Measurements from ENCODE around the gene GMPPB.

Gene GMPPB

DNA sequence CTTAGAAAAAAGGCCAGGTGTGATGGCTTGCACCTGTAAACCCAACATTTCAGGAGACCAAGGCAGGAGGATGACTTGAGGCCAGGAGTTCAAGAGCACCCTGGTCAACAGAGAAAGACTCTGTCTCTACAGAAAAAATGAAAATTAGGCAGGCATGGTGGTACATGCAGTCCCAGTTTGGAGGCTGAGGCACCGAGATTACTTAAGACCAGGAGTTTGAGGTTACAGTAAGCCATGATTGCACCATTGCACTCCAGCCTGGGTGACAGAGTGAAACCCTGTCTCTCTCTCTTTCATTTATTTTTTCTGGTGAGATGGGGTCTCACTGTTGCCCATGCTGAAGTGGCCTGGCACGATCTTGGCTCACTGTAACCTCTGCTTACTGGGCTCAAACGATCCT, 37.9 kb upstream of the GMPPB start:
- no peak overlapping the region for H3K4me3 ChIP-seq (ENCODE audit: low read length)
- no peaks in the 10 kb centered on the region for H3K27me3 ChIP-seq (ENCODE audit: control insufficient read depth, low read length)
- no peak overlapping the region for H3K27ac ChIP-seq (ENCODE audit: low read depth, low read length)
- H3K4me2 ChIP-seq (ENCODE audit: low read length): no peak overlapping the region
- no peaks in the 10 kb centered on the region for H3K9me2 ChIP-seq (replicated peaks; ENCODE audit: control insufficient read depth, low read length)
- TF ChIP-seq EZH2phosphoT487 (IDR thresholded peaks at IDR 0.05; ENCODE audit: borderline replicate concordance, low read length): no peak
- TF ChIP-seq, protein P1, sequence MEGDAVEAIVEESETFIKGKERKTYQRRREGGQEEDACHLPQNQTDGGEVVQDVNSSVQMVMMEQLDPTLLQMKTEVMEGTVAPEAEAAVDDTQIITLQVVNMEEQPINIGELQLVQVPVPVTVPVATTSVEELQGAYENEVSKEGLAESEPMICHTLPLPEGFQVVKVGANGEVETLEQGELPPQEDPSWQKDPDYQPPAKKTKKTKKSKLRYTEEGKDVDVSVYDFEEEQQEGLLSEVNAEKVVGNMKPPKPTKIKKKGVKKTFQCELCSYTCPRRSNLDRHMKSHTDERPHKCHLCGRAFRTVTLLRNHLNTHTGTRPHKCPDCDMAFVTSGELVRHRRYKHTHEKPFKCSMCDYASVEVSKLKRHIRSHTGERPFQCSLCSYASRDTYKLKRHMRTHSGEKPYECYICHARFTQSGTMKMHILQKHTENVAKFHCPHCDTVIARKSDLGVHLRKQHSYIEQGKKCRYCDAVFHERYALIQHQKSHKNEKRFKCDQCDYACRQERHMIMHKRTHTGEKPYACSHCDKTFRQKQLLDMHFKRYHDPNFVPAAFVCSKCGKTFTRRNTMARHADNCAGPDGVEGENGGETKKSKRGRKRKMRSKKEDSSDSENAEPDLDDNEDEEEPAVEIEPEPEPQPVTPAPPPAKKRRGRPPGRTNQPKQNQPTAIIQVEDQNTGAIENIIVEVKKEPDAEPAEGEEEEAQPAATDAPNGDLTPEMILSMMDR (IDR thresholded peaks at IDR 0.05; ENCODE audit: low read depth, low read length, poor library complexity, severe bottlenecking): no peak
- no peaks in the 10 kb centered on the region for H3K9me3 ChIP-seq (ENCODE audit: control insufficient read depth, insufficient read depth, low read length)
- H4K20me1 ChIP-seq (ENCODE audit: control insufficient read depth, insufficient read depth, low read depth, low read length): no peaks in the 10 kb centered on the region
- no peaks in the 10 kb centered on the region for H3K4me1 ChIP-seq (ENCODE audit: control insufficient read depth, low read length)
- H3K79me2 ChIP-seq (ENCODE audit: control insufficient read depth, low read length): peaks cover 81% of the 10 kb centered on the region
- 0 out of 2 replicates have a peak, but pooled peaks cover 2% of the 10 kb centered on the region for H3F3A ChIP-seq (ENCODE audit: control insufficient read depth, insufficient read depth)
- H3K36me3 ChIP-seq (ENCODE audit: control insufficient read depth, low read length): no peaks in the 10 kb centered on the region; the same call in 1 of the 2 replicates

DNA sequence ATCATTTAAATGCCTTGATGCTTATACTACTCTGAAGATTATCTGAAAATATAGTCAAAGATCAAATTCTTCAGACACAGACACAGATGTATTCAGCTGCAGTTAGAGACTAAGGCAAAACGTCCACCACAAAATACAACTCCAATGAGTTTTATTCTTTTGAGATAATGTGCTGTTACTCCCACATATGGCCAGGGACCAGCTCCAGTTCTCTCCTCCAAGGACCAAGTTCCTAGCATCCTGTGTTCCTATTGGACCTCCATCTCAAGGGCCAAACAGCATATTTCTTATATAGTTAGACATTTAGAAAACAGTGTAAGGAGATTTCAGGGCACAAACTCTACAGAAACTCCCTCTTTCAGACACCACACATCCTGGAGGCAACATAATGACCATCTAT, 35.5 kb upstream of the GMPPB start:
- H3K27ac ChIP-seq (ENCODE audit: low read depth, low read length): no peak overlapping the region
- TF ChIP-seq EZH2phosphoT487 (IDR thresholded peaks at IDR 0.05; ENCODE audit: borderline replicate concordance, low read length): no peak
- TF ChIP-seq, protein P1 (IDR thresholded peaks at IDR 0.05; ENCODE audit: low read depth, low read length, poor library complexity, severe bottlenecking): no peak
- H3K27me3 ChIP-seq (ENCODE audit: control insufficient read depth, low read length): no peaks in the 10 kb centered on the region
- H3K9me2 ChIP-seq (replicated peaks; ENCODE audit: control insufficient read depth, low read length): no peaks in the 10 kb centered on the region
- no peak overlapping the region for H3K4me3 ChIP-seq (ENCODE audit: low read length)
- H4K20me1 ChIP-seq (ENCODE audit: control insufficient read depth, insufficient read depth, low read depth, low read length): no peaks in the 10 kb centered on the region
- no peaks in the 10 kb centered on the region for H3K9me3 ChIP-seq (ENCODE audit: control insufficient read depth, insufficient read depth, low read length)
- no peaks in the 10 kb centered on the region for H3K4me1 ChIP-seq (ENCODE audit: control insufficient read depth, low read length)
- H3K36me3 ChIP-seq (ENCODE audit: control insufficient read depth, low read length): no peaks in the 10 kb centered on the region; the same call in 1 of the 2 replicates
- peaks cover 83% of the 10 kb centered on the region for H3K79me2 ChIP-seq (ENCODE audit: control insufficient read depth, low read length)
- 0 out of 2 replicates have a peak, but pooled peaks cover 2% of the 10 kb centered on the region for H3F3A ChIP-seq (ENCODE audit: control insufficient read depth, insufficient read depth)
- H3K4me2 ChIP-seq (ENCODE audit: low read length): no peak overlapping the region

DNA sequence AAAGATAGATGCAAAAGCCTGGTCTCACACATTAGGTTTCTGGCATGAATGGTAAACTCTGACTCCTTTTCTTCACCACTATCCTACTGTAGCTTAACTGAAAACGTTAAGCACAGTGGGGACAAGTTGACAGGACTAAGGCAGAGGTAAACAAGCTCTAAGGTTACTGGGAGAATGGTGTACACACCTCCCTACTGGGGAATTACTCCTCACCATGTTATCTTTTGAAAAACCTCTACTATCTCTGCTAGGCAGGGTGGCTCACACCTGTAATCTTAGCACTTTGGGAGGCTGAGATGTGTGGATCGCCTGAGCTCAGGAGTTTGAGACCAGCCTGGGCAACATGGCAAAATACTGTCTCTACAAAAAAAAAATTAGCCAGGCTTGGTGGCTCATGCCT, 33.4 kb upstream of the GMPPB start:
- H4K20me1 ChIP-seq (ENCODE audit: control insufficient read depth, insufficient read depth, low read depth, low read length): no peaks in the 10 kb centered on the region
- TF ChIP-seq, protein P1 (IDR thresholded peaks at IDR 0.05; ENCODE audit: low read depth, low read length, poor library complexity, severe bottlenecking): no peak
- TF ChIP-seq EZH2phosphoT487 (IDR thresholded peaks at IDR 0.05; ENCODE audit: borderline replicate concordance, low read length): no peak
- no peak overlapping the region for H3K4me2 ChIP-seq (ENCODE audit: low read length)
- no peaks in the 10 kb centered on the region for H3K27me3 ChIP-seq (ENCODE audit: control insufficient read depth, low read length)
- H3F3A ChIP-seq (ENCODE audit: control insufficient read depth, insufficient read depth): 0 out of 2 replicates have a peak, but pooled peaks cover 2% of the 10 kb centered on the region
- H3K9me2 ChIP-seq (replicated peaks; ENCODE audit: control insufficient read depth, low read length): no peaks in the 10 kb centered on the region
- H3K27ac ChIP-seq (ENCODE audit: low read depth, low read length): no peak overlapping the region
- no peaks in the 10 kb centered on the region for H3K9me3 ChIP-seq (ENCODE audit: control insufficient read depth, insufficient read depth, low read length)
- H3K4me3 ChIP-seq (ENCODE audit: low read length): no peak overlapping the region
- H3K36me3 ChIP-seq (ENCODE audit: control insufficient read depth, low read length): no peaks in the 10 kb centered on the region; the same call in 1 of the 2 replicates
- peaks cover 90% of the 10 kb centered on the region for H3K79me2 ChIP-seq (ENCODE audit: control insufficient read depth, low read length)
- H3K4me1 ChIP-seq (ENCODE audit: control insufficient read depth, low read length): no peaks in the 10 kb centered on the region
